Activated T-cell treated with anti-CD3 and anti-CD28 coated beads, Interleukin-2, amount 50 U/mL, for 24 hours (primary cell): ENCODE results near the gene MPHOSPH9.
A peak's percentile ranks its signal among the peaks of the same experiment; 100 is the strongest.
"Not testable (repeated sequence)": the region's sequence is repeated elsewhere in the genome, so short reads cannot be mapped to it uniquely, and the experiment has no call there.

Experiments
- DNase-seq: peaks from one replicate; pipeline ENCODE4 v3.0.0-alpha.2; 2020
- H3K27ac Mint-ChIP-seq: 2 replicates; pipeline ENCODE4 v1.8.0; 2020; ENCODE audit warnings: mild to moderate bottlenecking, mixed read lengths
- H3K27me3 Mint-ChIP-seq: 2 replicates; pipeline ENCODE4 v1.8.0; 2020; ENCODE audit warnings: mixed read lengths
- H3K36me3 Mint-ChIP-seq: 2 replicates; pipeline ENCODE4 v1.8.0; 2020; ENCODE audit warnings: low read depth, mixed read lengths
- H3K4me1 Mint-ChIP-seq: 2 replicates; pipeline ENCODE4 v1.8.0; 2020; ENCODE audit warnings: low read depth, mixed read lengths
- H3K4me3 Mint-ChIP-seq: 2 replicates; pipeline ENCODE4 v1.8.0; 2020; ENCODE audit warnings: mild to moderate bottlenecking, moderate library complexity, mixed read lengths
- H3K9me3 Mint-ChIP-seq: 2 replicates; pipeline ENCODE4 v1.8.0; 2020; ENCODE audit warnings: mixed read lengths

Gene MPHOSPH9

GRCh38 chr12:123206794-123207193 lies 26.1 kb downstream of the MPHOSPH9 start:
- peaks cover 85% of the 10 kb centered on the region for H3K36me3 Mint-ChIP-seq
- H3K4me3 Mint-ChIP-seq, DNase-seq: not testable (repeated sequence)

DNA sequence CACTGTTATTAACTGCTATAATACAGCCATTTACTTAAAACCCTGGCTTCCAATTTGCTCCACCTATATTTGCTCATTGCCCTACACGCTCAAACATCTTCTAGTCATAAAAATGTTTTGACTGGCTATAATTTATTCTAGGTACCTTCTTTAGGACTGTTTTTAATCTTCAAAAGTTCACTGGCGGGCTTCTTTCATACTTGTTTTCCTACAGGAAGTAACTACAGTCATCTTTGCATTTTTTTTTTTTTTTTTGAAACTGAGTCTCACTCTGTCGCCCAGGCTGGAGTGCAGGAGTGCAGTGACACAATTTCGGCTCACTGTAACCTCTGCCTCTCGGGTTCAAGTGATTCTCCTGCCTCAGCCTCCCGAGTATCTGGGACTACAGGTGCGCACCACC lies 32.5 kb downstream of the MPHOSPH9 start:
- Mint-ChIP-seq H3K9me3 (no peaks in the 10 kb centered on the region), H3K27ac (peak overlapping the region; percentile 82), H3K36me3 (peaks cover 84% of the 10 kb centered on the region), H3K27me3 (no peaks in the 10 kb centered on the region), H3K4me1 (peaks cover 19% of the 10 kb centered on the region), H3K4me3 (no peak overlapping the region)
- DNase-seq, result peak; percentile 33

More at GRCh38 chr12:123206794-123207193, 26.1 kb downstream of the MPHOSPH9 start:
- not testable (repeated sequence) for H3K27ac Mint-ChIP-seq, H3K9me3 Mint-ChIP-seq, H3K27me3 Mint-ChIP-seq, H3K4me1 Mint-ChIP-seq

GRCh38 chr12:123199936-123200335 lies 33.0 kb downstream of the MPHOSPH9 start:
- Mint-ChIP-seq H3K4me1 (peaks cover 19% of the 10 kb centered on the region), H3K36me3 (peaks cover 82% of the 10 kb centered on the region), H3K27me3 (no peaks in the 10 kb centered on the region), H3K9me3 (no peaks in the 10 kb centered on the region), H3K4me3 (no peak overlapping the region), H3K27ac (peak overlapping the region; percentile 82)
- no peak for DNase-seq

GRCh38 chr12:123187637-123188036 lies 45.3 kb downstream of the MPHOSPH9 start:
- Mint-ChIP-seq H3K27me3 (no peaks in the 10 kb centered on the region), H3K36me3 (peaks cover 86% of the 10 kb centered on the region), H3K27ac (no peak overlapping the region), H3K9me3 (no peaks in the 10 kb centered on the region), H3K4me3 (no peak overlapping the region), H3K4me1 (no peaks in the 10 kb centered on the region)
- no peak for DNase-seq

DNA sequence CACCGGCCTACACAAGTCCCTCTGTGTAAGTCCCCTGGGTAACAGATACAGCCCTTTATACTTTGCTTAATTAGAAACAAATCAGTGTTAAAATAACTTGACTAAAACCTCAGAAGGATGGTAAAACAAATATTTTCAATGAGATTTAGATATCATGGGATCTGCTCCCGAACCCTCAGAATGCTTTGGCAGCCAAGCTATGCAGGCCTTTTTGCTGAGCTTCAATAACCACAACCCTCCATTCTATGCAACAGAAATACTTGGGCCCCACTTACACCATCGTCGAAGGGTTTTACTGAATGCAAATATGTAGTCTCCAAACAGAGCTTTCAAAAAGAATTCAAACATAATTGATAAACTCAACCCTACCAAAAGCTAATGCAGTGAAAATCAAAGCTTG lies 52.8 kb downstream of the MPHOSPH9 start:
- Mint-ChIP-seq H3K27ac (no peak overlapping the region), H3K9me3 (no peaks in the 10 kb centered on the region), H3K4me3 (no peak overlapping the region), H3K36me3 (peaks cover 77% of the 10 kb centered on the region), H3K4me1 (no peaks in the 10 kb centered on the region), H3K27me3 (no peaks in the 10 kb centered on the region)
- DNase-seq, result no peak

GRCh38 chr12:123171967-123172366 lies 61.0 kb downstream of the MPHOSPH9 start:
- H3K27me3 Mint-ChIP-seq, result no peaks in the 10 kb centered on the region
- no peak for DNase-seq
- H3K9me3 Mint-ChIP-seq, result no peaks in the 10 kb centered on the region
- no peak overlapping the region for H3K27ac Mint-ChIP-seq
- peaks cover 9% of the 10 kb centered on the region for H3K4me1 Mint-ChIP-seq
- H3K4me3 Mint-ChIP-seq, result no peak overlapping the region
- peaks cover 66% of the 10 kb centered on the region for H3K36me3 Mint-ChIP-seq

- no peaks in the 10 kb centered on the region for H3K9me3 Mint-ChIP-seq
- peaks cover 78% of the 10 kb centered on the region for H3K36me3 Mint-ChIP-seq
- DNase-seq, result no peak
- peaks cover 14% of the 10 kb centered on the region for H3K4me1 Mint-ChIP-seq
- no peaks in the 10 kb centered on the region for H3K27me3 Mint-ChIP-seq
- no peak overlapping the region for H3K4me3 Mint-ChIP-seq
- peak overlapping the region; percentile 56 for H3K27ac Mint-ChIP-seq
Measured at GRCh38 chr12:123167329-123167728, 65.6 kb downstream of the MPHOSPH9 start.

- Mint-ChIP-seq H3K4me1 (peaks cover 14% of the 10 kb centered on the region), H3K4me3 (no peak overlapping the region), H3K27me3 (no peaks in the 10 kb centered on the region), H3K27ac (peak overlapping the region; percentile 64), H3K36me3 (peaks cover 84% of the 10 kb centered on the region), H3K9me3 (no peaks in the 10 kb centered on the region)
- no peak for DNase-seq
Measured at GRCh38 chr12:123165537-123165936, 67.4 kb downstream of the MPHOSPH9 start.

DNA sequence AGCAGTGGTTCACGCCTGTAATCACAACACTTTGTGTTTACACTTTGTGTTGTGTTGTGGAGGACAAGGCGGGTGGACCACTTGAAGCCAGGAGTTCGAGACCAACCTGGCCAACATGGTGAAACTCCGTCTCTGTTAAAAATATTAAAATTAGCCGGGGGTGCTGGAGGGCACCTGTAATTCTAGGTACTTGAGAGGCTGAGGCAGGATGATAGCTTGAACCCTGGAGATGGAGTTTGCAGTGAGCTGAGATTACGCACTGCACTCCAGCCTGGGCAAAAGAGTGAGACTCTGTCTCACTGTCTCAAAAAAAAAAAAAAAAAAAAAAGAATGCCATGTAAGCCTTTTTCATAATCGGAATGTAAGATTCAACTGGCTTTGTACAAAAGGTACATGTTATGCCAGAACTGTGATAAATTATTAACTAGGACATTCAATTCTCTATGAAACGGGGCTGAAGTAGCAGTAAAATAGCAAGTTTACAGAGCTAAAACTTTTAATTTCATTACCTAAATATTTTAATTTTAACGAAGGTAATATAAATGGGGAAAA lies 68.2 kb downstream of the MPHOSPH9 start:
- Mint-ChIP-seq H3K27ac (peak overlapping the region; percentile 56), H3K27me3 (no peaks in the 10 kb centered on the region), H3K4me3 (no peak overlapping the region), H3K4me1 (peaks cover 14% of the 10 kb centered on the region), H3K36me3 (peaks cover 87% of the 10 kb centered on the region), H3K9me3 (no peaks in the 10 kb centered on the region)
- DNase-seq, result no peak

GRCh38 chr12:123164222-123164621 lies 68.7 kb downstream of the MPHOSPH9 start:
- Mint-ChIP-seq H3K27ac (peak overlapping the region; percentile 56), H3K4me3 (no peak overlapping the region), H3K9me3 (no peaks in the 10 kb centered on the region), H3K36me3 (peaks cover 89% of the 10 kb centered on the region), H3K4me1 (peaks cover 14% of the 10 kb centered on the region), H3K27me3 (no peaks in the 10 kb centered on the region)
- no peak for DNase-seq

DNA sequence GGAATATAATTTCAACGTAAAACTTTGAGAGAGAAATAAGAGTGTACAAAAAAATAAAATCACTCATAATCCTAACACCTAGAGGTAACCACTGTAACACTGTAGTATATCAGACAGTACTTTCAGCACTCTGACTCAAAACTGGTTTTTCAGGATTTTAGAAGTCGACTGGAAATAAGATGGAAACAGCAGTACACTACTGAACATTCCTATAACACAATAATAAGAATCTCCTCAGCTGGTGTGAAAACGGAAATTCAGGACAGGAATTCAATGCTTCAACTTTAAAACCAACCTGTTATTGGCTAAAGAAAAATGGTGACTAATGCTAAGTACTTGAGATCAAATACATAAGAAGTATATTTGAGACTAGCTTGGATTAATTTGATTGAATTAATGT lies 69.7 kb downstream of the MPHOSPH9 start:
- no peaks in the 10 kb centered on the region for H3K27me3 Mint-ChIP-seq
- no peak overlapping the region for H3K4me3 Mint-ChIP-seq
- no peak for DNase-seq
- no peak overlapping the region for H3K27ac Mint-ChIP-seq
- H3K36me3 Mint-ChIP-seq, result peaks cover 86% of the 10 kb centered on the region
- no peaks in the 10 kb centered on the region for H3K9me3 Mint-ChIP-seq
- peaks cover 9% of the 10 kb centered on the region for H3K4me1 Mint-ChIP-seq

DNA sequence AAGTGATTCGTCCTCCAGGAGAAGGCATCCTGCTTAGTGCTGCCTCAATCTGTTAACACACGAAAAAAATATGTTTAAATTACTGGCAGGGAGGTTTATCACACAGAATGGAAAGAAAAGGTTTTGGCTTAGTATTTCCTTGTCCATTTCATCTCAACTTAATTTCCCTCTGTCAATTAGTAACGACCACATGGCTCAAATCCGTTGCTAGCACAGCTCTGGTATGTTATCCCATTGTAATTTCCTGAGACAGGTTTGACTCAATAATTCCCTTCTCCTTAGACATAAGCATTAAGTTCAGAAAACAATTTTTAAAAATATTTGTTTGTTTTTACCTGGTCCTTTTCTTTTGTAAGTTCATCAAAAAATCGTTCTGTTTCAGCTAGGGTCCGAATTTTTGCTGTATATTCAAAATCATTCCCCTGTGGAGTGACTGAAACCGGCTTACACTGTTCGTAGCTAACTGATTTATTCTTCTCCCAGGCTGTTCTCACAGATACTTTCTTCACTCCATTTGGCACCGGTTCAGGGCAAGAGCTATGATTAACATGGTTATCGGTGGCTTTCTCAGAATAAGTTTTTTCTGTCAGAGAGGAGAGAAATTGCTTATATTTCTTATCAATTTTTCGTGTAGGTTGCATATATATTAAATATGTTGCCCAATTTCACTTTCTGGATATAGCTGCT lies 72.0 kb downstream of the MPHOSPH9 start:
- Mint-ChIP-seq H3K9me3 (no peaks in the 10 kb centered on the region), H3K27ac (no peak overlapping the region), H3K4me1 (peaks cover 5% of the 10 kb centered on the region), H3K4me3 (no peak overlapping the region), H3K36me3 (peaks cover 77% of the 10 kb centered on the region), H3K27me3 (no peaks in the 10 kb centered on the region)
- DNase-seq, result no peak

DNA sequence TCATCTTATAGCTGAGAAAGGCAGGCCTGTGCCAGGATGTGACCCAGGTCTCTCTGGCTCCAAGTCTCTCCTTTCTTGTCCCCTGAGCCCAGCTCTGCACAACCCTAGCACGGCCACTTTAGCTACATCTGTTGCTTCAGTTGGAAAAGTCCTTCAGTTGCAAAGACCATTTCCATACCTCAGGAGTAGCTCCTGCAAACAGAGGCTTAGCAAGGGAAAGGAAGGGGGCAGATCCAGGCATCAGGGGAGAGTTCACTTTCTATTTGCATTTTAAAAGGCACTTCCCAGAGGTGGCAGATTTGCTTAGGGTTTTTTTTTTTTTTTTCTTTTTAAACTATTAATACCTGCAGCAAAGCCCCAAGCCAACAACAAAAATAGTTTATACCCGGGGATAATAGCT lies 79.0 kb downstream of the MPHOSPH9 start:
- Mint-ChIP-seq H3K9me3 (no peaks in the 10 kb centered on the region), H3K4me1 (peaks cover 27% of the 10 kb centered on the region), H3K27ac (no peak overlapping the region), H3K36me3 (peaks cover 44% of the 10 kb centered on the region), H3K4me3 (no peak overlapping the region), H3K27me3 (no peaks in the 10 kb centered on the region)
- DNase-seq, result no peak

- Mint-ChIP-seq H3K4me3 (no peak overlapping the region), H3K4me1 (peaks cover 34% of the 10 kb centered on the region), H3K27me3 (no peaks in the 10 kb centered on the region), H3K9me3 (no peaks in the 10 kb centered on the region), H3K27ac (no peak overlapping the region), H3K36me3 (peaks cover 43% of the 10 kb centered on the region)
- DNase-seq, result no peak
Measured at GRCh38 chr12:123152833-123153232, 80.1 kb downstream of the MPHOSPH9 start.
